Measurements from ENCODE around the gene L3MBTL4. TPM values are rescaled to one million over a fixed set of nuclear protein-coding genes. Genes with fewer than 3 reads are reported as not detected.

L3MBTL4 gene
- total RNA-seq, 1 experiment from 2014 or later: 0.87 TPM

GRCh38 chr18:5969355-5969988 is 445.2 kb downstream of the L3MBTL4 start:
- Histone ChIP-seq H3K9me3 (ENCODE audit: control insufficient read depth, insufficient read depth, low read depth, low read length) (no peaks in the 10 kb centered on the region), H3K27me3 (ENCODE audit: control insufficient read depth, insufficient read depth, low read length) (no peaks in the 10 kb centered on the region), H3K36me3 (ENCODE audit: control insufficient read depth, insufficient read depth, low read length) (no peaks in the 10 kb centered on the region), H3K4me1 (ENCODE audit: control insufficient read depth, insufficient read depth, low read length) (no peaks in the 10 kb centered on the region), H3K27ac (ENCODE audit: low read length) (no peak overlapping the region), H3K4me3 (ENCODE audit: low read depth in 2 of 2, low read length in 2 of 2) (no peak overlapping the region)
- no peak for DNase-seq (ENCODE audit: low read depth, low spot score)
- intact Hi-C loops (cut with micrococcal nuclease; ENCODE audit: unreplicated experiment) (no loop called here), in situ Hi-C loops (cut with HindIII; ENCODE audit: low pct_unique_long_range_greater_than_20kb, low sequenced_read_pairs) (no loop called here)
- POLR2A ChIA-PET: no interaction called here
- no TSS peak for BruUV-seq (replicated peaks)
- CTCF ChIA-PET: no interaction called here
- ATAC-seq: no peak
- TF ChIP-seq POLR2AphosphoS5 (IDR thresholded peaks at IDR 0.05; ENCODE audit: low read depth, low read length): no peak

GRCh38 chr18:5967666-5968065 is 447.0 kb downstream of the L3MBTL4 start:
- BruUV-seq (replicated peaks): no TSS peak
- in situ Hi-C loops (cut with HindIII; ENCODE audit: low pct_unique_long_range_greater_than_20kb, low sequenced_read_pairs): no loop called here
- CTCF ChIA-PET: no interaction called here

More at GRCh38 chr18:5967666-5968065, 447.0 kb downstream of the L3MBTL4 start:
- H3K36me3 ChIP-seq (ENCODE audit: control insufficient read depth, insufficient read depth, low read length): no peaks in the 10 kb centered on the region
- H3K27ac ChIP-seq (ENCODE audit: low read length): no peak overlapping the region
- intact Hi-C loops (cut with micrococcal nuclease; ENCODE audit: unreplicated experiment): no loop called here
- DNase-seq (ENCODE audit: low read depth, low spot score) (no peak), ATAC-seq (no peak)
- H3K27me3 ChIP-seq (ENCODE audit: control insufficient read depth, insufficient read depth, low read length): no peaks in the 10 kb centered on the region
- no peaks in the 10 kb centered on the region for H3K4me1 ChIP-seq (ENCODE audit: control insufficient read depth, insufficient read depth, low read length)
- no peaks in the 10 kb centered on the region for H3K9me3 ChIP-seq (ENCODE audit: control insufficient read depth, insufficient read depth, low read depth, low read length)
- POLR2A ChIA-PET: no interaction called here
- H3K4me3 ChIP-seq (ENCODE audit: low read depth in 2 of 2, low read length in 2 of 2): no peak overlapping the region
- TF ChIP-seq SIN3A (IDR thresholded peaks at IDR 0.05; ENCODE audit: borderline replicate concordance, insufficient read depth, low read depth, low read length): no peak
- no peak for TF ChIP-seq CTCF (IDR thresholded peaks at IDR 0.05)
- TF ChIP-seq TCF7L2 (IDR thresholded peaks at IDR 0.05; ENCODE audit: low read depth, low read length): no peak
- TF ChIP-seq REST (IDR thresholded peaks at IDR 0.05; ENCODE audit: insufficient read depth in 1 of 2, low read depth in 2 of 2, low read length in 1 of 2): no peak
- no peak for TF ChIP-seq POLR2AphosphoS5 (IDR thresholded peaks at IDR 0.05; ENCODE audit: low read depth, low read length)

All from Panc1 (cell line).